SK-N-SH treated with all-trans-retinoic acid at 6 μM for 48 hours (cell line): ENCODE data around the gene ZNF562.

Experiments
- ATAC-seq: fragments of 200-7000 bp; cut with Tn5 transposase; 3 replicates; pipeline ENCODE4 v1.9.1; 2020; ENCODE audit warnings: mild to moderate bottlenecking, moderate library complexity
- ARNTL ChIP-seq: fragments of 450-650 bp; formaldehyde crosslinking; IDR thresholded peaks from 2 replicates; pipeline ENCODE4 v1.5.0; 2020; ENCODE audit warnings: low read depth, mild to moderate bottlenecking, moderate library complexity, borderline replicate concordance
- BACH2 ChIP-seq: fragments of 250-450 bp; sonication (Bioruptor Pico); IDR thresholded peaks from 2 replicates; pipeline ENCODE4 v1.9.0; 2021; ENCODE audit warnings: mild to moderate bottlenecking, borderline replicate concordance
- CSDC2 ChIP-seq: fragments of 250-450 bp; sonication (Bioruptor Pico); IDR thresholded peaks from 2 replicates; pipeline ENCODE4 v1.5.0; 2020; ENCODE audit warnings: mild to moderate bottlenecking, moderate library complexity
- CSRNP3 ChIP-seq: fragments of 250-450 bp; sonication (Bioruptor Pico); IDR thresholded peaks from 2 replicates; pipeline ENCODE4 v1.5.1; 2021; ENCODE audit warnings: mild to moderate bottlenecking, moderate library complexity
- ESRRG ChIP-seq: fragments of 250-450 bp; sonication (Bioruptor Pico); IDR thresholded peaks from 2 replicates; pipeline ENCODE4 v1.6.1; 2021; ENCODE audit warnings: mild to moderate bottlenecking
- GLIS3 ChIP-seq: fragments of 250-450 bp; sonication (Bioruptor Pico); IDR thresholded peaks from 2 replicates; pipeline ENCODE4 v1.5.0; 2020; ENCODE audit warnings: mild to moderate bottlenecking, moderate library complexity
- ISL1 ChIP-seq: fragments of 250-450 bp; sonication (Bioruptor Pico); IDR thresholded peaks from 2 replicates; pipeline ENCODE4 v2.1.2; 2022; ENCODE audit warnings: mild to moderate bottlenecking, moderate library complexity
- OSR1 ChIP-seq: fragments of 250-450 bp; sonication (Bioruptor Pico); IDR thresholded peaks from 2 replicates; pipeline ENCODE4 v1.8.0; 2022; ENCODE audit warnings: moderate library complexity, mild to moderate bottlenecking, inconsistent platforms
- PPARA ChIP-seq: fragments of 250-450 bp; sonication (Bioruptor Pico); IDR thresholded peaks from 2 replicates; pipeline ENCODE4 v1.5.0; 2020; ENCODE audit warnings: mild to moderate bottlenecking, borderline replicate concordance
- RARB ChIP-seq: fragments of 250-450 bp; sonication (Bioruptor Pico); IDR thresholded peaks from 2 replicates; pipeline ENCODE4 v1.8.0; 2021; ENCODE audit warnings: mild to moderate bottlenecking, moderate library complexity
- SNAI2 ChIP-seq: fragments of 250-450 bp; sonication (Bioruptor Pico); IDR thresholded peaks from 2 replicates; pipeline ENCODE4 v1.5.0; 2020; ENCODE audit warnings: mild to moderate bottlenecking, moderate library complexity
- TCF4 ChIP-seq: fragments of 250-450 bp; sonication (Bioruptor Pico); IDR thresholded peaks from 2 replicates; pipeline ENCODE4 v1.8.0; 2021; ENCODE audit warnings: mild to moderate bottlenecking, moderate library complexity, borderline replicate concordance
- TOX ChIP-seq: fragments of 250-450 bp; sonication (Bioruptor Pico); IDR thresholded peaks from 2 replicates; pipeline ENCODE4 v1.8.0; 2021; ENCODE audit warnings: mild to moderate bottlenecking, moderate library complexity, borderline replicate concordance
- ZFP30 ChIP-seq: fragments of 450-650 bp; formaldehyde crosslinking; IDR thresholded peaks from 2 replicates; pipeline ENCODE4 v1.5.0; 2022; ENCODE audit warnings: mild to moderate bottlenecking, moderate library complexity
- ZNF565 ChIP-seq: fragments of 450-650 bp; formaldehyde crosslinking; conservative IDR thresholded peaks from 2 replicates; pipeline ENCODE4 v1.5.0; 2020; ENCODE audit warnings: low read depth, mild to moderate bottlenecking, moderate library complexity
- ZNF70 ChIP-seq: fragments of 450-650 bp; formaldehyde crosslinking; IDR thresholded peaks from 2 replicates; pipeline ENCODE4 v1.5.0; 2020; ENCODE audit warnings: mild to moderate bottlenecking, moderate library complexity
- ZNF8 ChIP-seq: fragments of 450-650 bp; formaldehyde crosslinking; IDR thresholded peaks from 2 replicates; pipeline ENCODE4 v1.5.0; 2020; ENCODE audit warnings: mild to moderate bottlenecking, moderate library complexity
- TF ChIP-seq, protein P1 (sequence below): fragments of 250-450 bp; sonication (Bioruptor Pico); IDR thresholded peaks from 2 replicates; pipeline ENCODE4 v1.8.0; 2021; ENCODE audit warnings: low read depth, mild to moderate bottlenecking, moderate library complexity, borderline replicate concordance
- TF ChIP-seq, protein P2 (sequence below): fragments of 250-450 bp; sonication (Bioruptor Pico); IDR thresholded peaks from 2 replicates; pipeline ENCODE4 v1.8.0; 2020; ENCODE audit warnings: mild to moderate bottlenecking, moderate library complexity, borderline replicate concordance
- TF ChIP-seq, protein P3 (sequence below): fragments of 250-450 bp; sonication (Bioruptor Pico); IDR thresholded peaks from 2 replicates; pipeline ENCODE4 v1.5.0; 2020; ENCODE audit warnings: mild to moderate bottlenecking, moderate library complexity

ZNF562 gene

DNA sequence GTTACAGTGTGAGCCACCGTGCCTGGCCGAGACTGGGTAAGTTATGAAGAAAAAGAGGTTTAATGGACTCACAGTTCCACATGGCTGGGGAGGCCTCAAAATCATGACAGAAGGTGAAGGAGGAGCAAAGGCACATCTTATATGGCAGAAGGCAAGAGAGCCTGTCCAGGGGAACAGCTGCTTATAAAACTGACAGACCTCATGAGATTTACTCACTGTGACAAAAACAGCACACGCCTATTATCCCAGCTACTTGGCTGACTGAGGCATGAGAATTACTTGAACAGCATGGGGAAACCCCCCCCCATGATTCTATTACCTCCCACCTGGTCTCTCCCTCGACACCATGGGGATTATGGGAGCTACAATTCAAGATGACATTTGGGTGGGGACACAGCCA, 30.4 kb downstream of the ZNF562 start:
- no peak for ATAC-seq
- TF ChIP-seq PPARA (CRISPR knock-in tag) (no peak), SNAI2 (no peak), ZNF70 (no peak), ARNTL (CRISPR knock-in tag) (no peak), ZNF8 (CRISPR knock-in tag) (no peak), ZNF565 (no peak), GLIS3 (no peak), RARB (no peak), TCF4 (no peak), TOX (no peak), CSRNP3 (CRISPR knock-in tag) (no peak), ISL1 (no peak), ZFP30 (CRISPR knock-in tag) (no peak), CSDC2 (CRISPR knock-in tag) (no peak)
- TF ChIP-seq, protein P1, sequence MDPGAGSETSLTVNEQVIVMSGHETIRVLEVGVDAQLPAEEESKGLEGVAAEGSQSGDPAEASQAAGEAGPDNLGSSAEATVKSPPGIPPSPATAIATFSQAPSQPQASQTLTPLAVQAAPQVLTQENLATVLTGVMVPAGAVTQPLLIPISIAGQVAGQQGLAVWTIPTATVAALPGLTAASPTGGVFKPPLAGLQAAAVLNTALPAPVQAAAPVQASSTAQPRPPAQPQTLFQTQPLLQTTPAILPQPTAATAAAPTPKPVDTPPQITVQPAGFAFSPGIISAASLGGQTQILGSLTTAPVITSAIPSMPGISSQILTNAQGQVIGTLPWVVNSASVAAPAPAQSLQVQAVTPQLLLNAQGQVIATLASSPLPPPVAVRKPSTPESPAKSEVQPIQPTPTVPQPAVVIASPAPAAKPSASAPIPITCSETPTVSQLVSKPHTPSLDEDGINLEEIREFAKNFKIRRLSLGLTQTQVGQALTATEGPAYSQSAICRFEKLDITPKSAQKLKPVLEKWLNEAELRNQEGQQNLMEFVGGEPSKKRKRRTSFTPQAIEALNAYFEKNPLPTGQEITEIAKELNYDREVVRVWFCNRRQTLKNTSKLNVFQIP (CRISPR knock-in tag) = no peak
- TF ChIP-seq, protein P2, sequence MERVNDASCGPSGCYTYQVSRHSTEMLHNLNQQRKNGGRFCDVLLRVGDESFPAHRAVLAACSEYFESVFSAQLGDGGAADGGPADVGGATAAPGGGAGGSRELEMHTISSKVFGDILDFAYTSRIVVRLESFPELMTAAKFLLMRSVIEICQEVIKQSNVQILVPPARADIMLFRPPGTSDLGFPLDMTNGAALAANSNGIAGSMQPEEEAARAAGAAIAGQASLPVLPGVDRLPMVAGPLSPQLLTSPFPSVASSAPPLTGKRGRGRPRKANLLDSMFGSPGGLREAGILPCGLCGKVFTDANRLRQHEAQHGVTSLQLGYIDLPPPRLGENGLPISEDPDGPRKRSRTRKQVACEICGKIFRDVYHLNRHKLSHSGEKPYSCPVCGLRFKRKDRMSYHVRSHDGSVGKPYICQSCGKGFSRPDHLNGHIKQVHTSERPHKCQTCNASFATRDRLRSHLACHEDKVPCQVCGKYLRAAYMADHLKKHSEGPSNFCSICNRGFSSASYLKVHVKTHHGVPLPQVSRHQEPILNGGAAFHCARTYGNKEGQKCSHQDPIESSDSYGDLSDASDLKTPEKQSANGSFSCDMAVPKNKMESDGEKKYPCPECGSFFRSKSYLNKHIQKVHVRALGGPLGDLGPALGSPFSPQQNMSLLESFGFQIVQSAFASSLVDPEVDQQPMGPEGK (CRISPR knock-in tag) = no peak
- TF ChIP-seq, all 23 proteins: peak for 0

GRCh38 chr19:9641810-9642209, 33.1 kb downstream of the ZNF562 start:
- no peak for ATAC-seq

GRCh38 chr19:9640956-9641355, 33.9 kb downstream of the ZNF562 start:
- no peak for ATAC-seq
- TF ChIP-seq BACH2 (CRISPR knock-in tag) = no peak
- TF ChIP-seq, protein P3, sequence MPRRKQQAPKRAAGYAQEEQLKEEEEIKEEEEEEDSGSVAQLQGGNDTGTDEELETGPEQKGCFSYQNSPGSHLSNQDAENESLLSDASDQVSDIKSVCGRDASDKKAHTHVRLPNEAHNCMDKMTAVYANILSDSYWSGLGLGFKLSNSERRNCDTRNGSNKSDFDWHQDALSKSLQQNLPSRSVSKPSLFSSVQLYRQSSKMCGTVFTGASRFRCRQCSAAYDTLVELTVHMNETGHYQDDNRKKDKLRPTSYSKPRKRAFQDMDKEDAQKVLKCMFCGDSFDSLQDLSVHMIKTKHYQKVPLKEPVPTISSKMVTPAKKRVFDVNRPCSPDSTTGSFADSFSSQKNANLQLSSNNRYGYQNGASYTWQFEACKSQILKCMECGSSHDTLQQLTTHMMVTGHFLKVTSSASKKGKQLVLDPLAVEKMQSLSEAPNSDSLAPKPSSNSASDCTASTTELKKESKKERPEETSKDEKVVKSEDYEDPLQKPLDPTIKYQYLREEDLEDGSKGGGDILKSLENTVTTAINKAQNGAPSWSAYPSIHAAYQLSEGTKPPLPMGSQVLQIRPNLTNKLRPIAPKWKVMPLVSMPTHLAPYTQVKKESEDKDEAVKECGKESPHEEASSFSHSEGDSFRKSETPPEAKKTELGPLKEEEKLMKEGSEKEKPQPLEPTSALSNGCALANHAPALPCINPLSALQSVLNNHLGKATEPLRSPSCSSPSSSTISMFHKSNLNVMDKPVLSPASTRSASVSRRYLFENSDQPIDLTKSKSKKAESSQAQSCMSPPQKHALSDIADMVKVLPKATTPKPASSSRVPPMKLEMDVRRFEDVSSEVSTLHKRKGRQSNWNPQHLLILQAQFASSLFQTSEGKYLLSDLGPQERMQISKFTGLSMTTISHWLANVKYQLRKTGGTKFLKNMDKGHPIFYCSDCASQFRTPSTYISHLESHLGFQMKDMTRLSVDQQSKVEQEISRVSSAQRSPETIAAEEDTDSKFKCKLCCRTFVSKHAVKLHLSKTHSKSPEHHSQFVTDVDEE (CRISPR knock-in tag) = no peak
- TF ChIP-seq CSDC2 (CRISPR knock-in tag) = no peak
- TF ChIP-seq GLIS3 = no peak
- TF ChIP-seq SNAI2 = no peak
- TF ChIP-seq RARB = no peak
- TF ChIP-seq, protein P2 (CRISPR knock-in tag) = no peak
- TF ChIP-seq ESRRG (CRISPR knock-in tag) = no peak
- TF ChIP-seq CSRNP3 (CRISPR knock-in tag) = no peak
- no peak for TF ChIP-seq ZNF8 (CRISPR knock-in tag)
- no peak for TF ChIP-seq OSR1 (CRISPR knock-in tag)
- TF ChIP-seq, protein P1 (CRISPR knock-in tag) = no peak
- TF ChIP-seq PPARA (CRISPR knock-in tag) = no peak
- TF ChIP-seq ARNTL (CRISPR knock-in tag) = no peak
- TF ChIP-seq TOX = no peak

More at GRCh38 chr19:9641810-9642209, 33.1 kb downstream of the ZNF562 start:
- TF ChIP-seq CSRNP3 (CRISPR knock-in tag) = no peak
- no peak for TF ChIP-seq OSR1 (CRISPR knock-in tag)
